Measurements from ENCODE around the gene OR6Q1.
"Not testable (repeated sequence)": the region's sequence is repeated elsewhere in the genome, so short reads cannot be mapped to it uniquely, and the experiment has no call there.

Gene OR6Q1

GRCh38 chr11:58030653-58031052 lies at the start of gene OR6Q1:
OR6Q1 (plus strand) TSS chr11:58030953; CDS start chr11:58030953, 0 bp downstream.
- no peak for DNase-seq

- no peak for DNase-seq
Measured at GRCh38 chr11:57981536-57981935, 49.2 kb upstream of the OR6Q1 start.

GRCh38 chr11:57982776-57983175 lies 48.0 kb upstream of the OR6Q1 start:
- DNase-seq, result no peak

GRCh38 chr11:57983191-57983590 lies 47.6 kb upstream of the OR6Q1 start:
- DNase-seq, result no peak

- DNase-seq, result not testable (repeated sequence)
Measured at GRCh38 chr11:57999523-57999922, 31.2 kb upstream of the OR6Q1 start.

GRCh38 chr11:58000021-58000420 lies 30.7 kb upstream of the OR6Q1 start:
- not testable (repeated sequence) for DNase-seq

- no peak for DNase-seq
Measured at GRCh38 chr11:58000699-58001098, 30.1 kb upstream of the OR6Q1 start.

- no peak for DNase-seq
Measured at GRCh38 chr11:58003036-58003435, 27.7 kb upstream of the OR6Q1 start.

- DNase-seq, result no peak
Measured at GRCh38 chr11:58003591-58003990, 27.2 kb upstream of the OR6Q1 start.

GRCh38 chr11:58004664-58005063 lies 26.1 kb upstream of the OR6Q1 start:
- DNase-seq, result no peak

GRCh38 chr11:58006940-58007339 lies 23.8 kb upstream of the OR6Q1 start:
- DNase-seq, result no peak

- no peak for DNase-seq
Measured at GRCh38 chr11:58011771-58012170, 19.0 kb upstream of the OR6Q1 start.

GRCh38 chr11:58023435-58023931 lies 7.3 kb upstream of the OR6Q1 start, which contains the start of gene OR9Q1:
OR9Q1 (plus strand) TSS chr11:58023881; CDS start chr11:58179445, 155,564 bp downstream.
- DNase-seq, result no peak

- no peak for DNase-seq
Measured at GRCh38 chr11:58024601-58025091, 6.1 kb upstream of the OR6Q1 start.

- DNase-seq, result no peak
Measured at GRCh38 chr11:58027341-58027740, 3.4 kb upstream of the OR6Q1 start.

GRCh38 chr11:58028687-58029411 lies 1.9 kb upstream of the OR6Q1 start:
- DNase-seq, result no peak

GRCh38 chr11:58034471-58034870 lies 3.7 kb downstream of the OR6Q1 start:
- no peak for DNase-seq

- DNase-seq, result no peak
Measured at GRCh38 chr11:58039589-58039988, 8.8 kb downstream of the OR6Q1 start.

GRCh38 chr11:58043379-58043778 lies 12.6 kb downstream of the OR6Q1 start:
- no peak for DNase-seq

- no peak for DNase-seq
Measured at GRCh38 chr11:58046231-58046630, 15.5 kb downstream of the OR6Q1 start.

GRCh38 chr11:58047818-58048217 lies 17.1 kb downstream of the OR6Q1 start:
- no peak for DNase-seq

GRCh38 chr11:58055806-58056401 lies 25.2 kb downstream of the OR6Q1 start:
- no peak for DNase-seq

- DNase-seq, result no peak
Measured at GRCh38 chr11:58057481-58057880, 26.7 kb downstream of the OR6Q1 start.

All from activated T-cell treated with anti-CD3 and anti-CD28 coated beads, Interleukin-2, amount 50 U/mL, for 48 hours (primary cell).